ENCODE results near the gene STIP1. TPM values are rescaled to one million over a fixed set of nuclear protein-coding genes. Genes with fewer than 3 reads are reported as not detected.
A peak's percentile ranks its signal among the peaks of the same experiment; 100 is the strongest.

STIP1 gene
- total and polyA plus RNA-seq, 4 donors = 22.6 to 58.1 (median 42.5) TPM

GRCh38 chr11:64252003-64252872 is 66.3 kb downstream of the STIP1 start:
- Histone ChIP-seq H3K27ac (ENCODE audit: low read depth in 1 of 2, low read length in 2 of 2) (no peak overlapping the region), H3K9me3 (ENCODE audit: control insufficient read depth in 4 of 4, low read length in 3 of 4) (no peaks in the 10 kb centered on the region), H3K4me1 (ENCODE audit: control insufficient read depth in 4 of 4, insufficient read depth in 4 of 4, low read length in 3 of 4) (peaks cover 10 to 44% (median 34%) of the 10 kb centered on the region in 4 donors), H3K27me3 (ENCODE audit: control insufficient read depth in 4 of 4, insufficient read depth in 4 of 4, low read length in 3 of 4) (no peaks in the 10 kb centered on the region), H3K4me3 (ENCODE audit: low read depth in 1 of 3, low read length in 3 of 3) (peak overlapping the region; percentile 36 to 67 (median 51)), H3K36me3 (ENCODE audit: control insufficient read depth in 4 of 4, insufficient read depth in 3 of 4, low read depth in 1 of 4, low read length in 3 of 4) (peaks cover 0 to 9% (median 3%) of the 10 kb centered on the region in 4 donors), H3K9ac (ENCODE audit: low read depth in 1 of 2, low read length in 2 of 2) (peak overlapping the region in 1 of 2 donors; percentile 63)
- WGBS = 30% methylated on average over 23 of the region's 23 CpGs
- TF ChIP-seq FOXA2 (IDR thresholded peaks at IDR 0.05) (no peak), SP1 (IDR thresholded peaks at IDR 0.05) (no peak), HNF4A (conservative IDR thresholded peaks at IDR 0.05) (no peak), RXRA (IDR thresholded peaks at IDR 0.05) (no peak), NR2F2 (IDR thresholded peaks at IDR 0.05) (no peak), CTCF (IDR thresholded peaks at IDR 0.05; ENCODE audit: low read depth, low read length, missing input control) (no peak), MAX (IDR thresholded peaks at IDR 0.05) (no peak)
- DNase-seq (ENCODE audit: low spot score) = no peak

GRCh38 chr11:64253043-64253442 is 67.1 kb downstream of the STIP1 start:
- H3K36me3 ChIP-seq (ENCODE audit: control insufficient read depth in 4 of 4, insufficient read depth in 3 of 4, low read depth in 1 of 4, low read length in 3 of 4) = peaks cover 0 to 9% (median 3%) of the 10 kb centered on the region in 4 donors
- H3K4me1 ChIP-seq (ENCODE audit: control insufficient read depth in 4 of 4, insufficient read depth in 4 of 4, low read length in 3 of 4) = peaks cover 5 to 36% (median 28%) of the 10 kb centered on the region in 4 donors
- no peak overlapping the region for H3K4me3 ChIP-seq (ENCODE audit: low read depth in 1 of 3, low read length in 3 of 3)
- TF ChIP-seq RXRA (IDR thresholded peaks at IDR 0.05) (no peak), NR2F2 (IDR thresholded peaks at IDR 0.05) (no peak), TAF1 (conservative IDR thresholded peaks at IDR 0.05) (no peak), REST (IDR thresholded peaks at IDR 0.05) (no peak), ATF3 (IDR thresholded peaks at IDR 0.05) (no peak), RAD21 (IDR thresholded peaks at IDR 0.05) (no peak), SP1 (IDR thresholded peaks at IDR 0.05) (no peak), HNF4G (IDR thresholded peaks at IDR 0.05) (no peak), ZBTB33 (IDR thresholded peaks at IDR 0.05) (no peak), GABPA (IDR thresholded peaks at IDR 0.05 in 1 of 2, conservative IDR thresholded peaks at IDR 0.05 in 1 of 2) (no peak), FOXA1 (IDR thresholded peaks at IDR 0.05) (no peak), YY1 (IDR thresholded peaks at IDR 0.05) (no peak), HNF4A (conservative IDR thresholded peaks at IDR 0.05) (no peak), FOXA2 (IDR thresholded peaks at IDR 0.05) (no peak), JUND (IDR thresholded peaks at IDR 0.05) (no peak), MAX (IDR thresholded peaks at IDR 0.05) (no peak)
- WGBS = 88% methylated on average over 8 of the region's 8 CpGs
- H3K27me3 ChIP-seq (ENCODE audit: control insufficient read depth in 4 of 4, insufficient read depth in 4 of 4, low read length in 3 of 4) = no peaks in the 10 kb centered on the region
- no peak for DNase-seq (ENCODE audit: low spot score)
- no peaks in the 10 kb centered on the region for H3K9me3 ChIP-seq (ENCODE audit: control insufficient read depth in 4 of 4, low read length in 3 of 4)
- no peak overlapping the region for H3K27ac ChIP-seq (ENCODE audit: low read depth in 1 of 2, low read length in 2 of 2)
- no peak overlapping the region for H3K9ac ChIP-seq (ENCODE audit: low read depth in 1 of 2, low read length in 2 of 2)

Measured in liver (tissue), 9 donors.